K562 (cell line): ENCODE data around the gene ATXN7L2. TPM values are rescaled to one million over a fixed set of nuclear protein-coding genes. Genes with fewer than 3 reads are reported as not detected.

Experiments used
- ATAC-seq: fragments of 200-7000 bp; cut with Tn5 transposase; 3 replicates; pipeline ENCODE4 v1.9.1; 2020; ENCODE audit warnings: moderate library complexity
- BruUV-seq: library from RNA; stranded (reverse); fragments of 400-500 nt; replicated peaks from 2 replicates; lab custom pipeline; 2021; lab: Mats Ljungman, UMichigan
- CTCF ChIA-PET: fragments of 300-600 bp; formaldehyde crosslinking; extraction: SDS; loops from one replicate; lab custom pipeline; 2021; ENCODE audit warnings: low intra/inter-chr PET ratio; lab: Yijun Ruan, JAX
- POLR2A ChIA-PET: fragments of 300-600, 350-650 bp; sonication (Branson Sonifier 250); formaldehyde crosslinking; extraction: SDS; loops from one replicate; lab custom pipeline; 2021; ENCODE audit warnings: antibody characterized with exemption, inconsistent platforms; lab: Yijun Ruan, JAX
- DNase-seq, 4 experiments: peaks; one replicate each; pipeline versions ENCODE4 v3.0.0 to v3.0.0-alpha.2; 2011 to 2018; ENCODE audit warnings: low spot score in 3 of 4, mixed read lengths in 3 of 4; ENCODE audit errors: extremely low read depth in 1 of 4
- FAIRE-seq: peaks from 2 replicates; lab custom pipeline; 2011; peaks lifted over from hg19 to GRCh38; lab: Jason Lieb, UNC
- H2AFZ ChIP-seq: 2 replicates; pipeline ENCODE4 v1.6.0; 2011; ENCODE audit warnings: low read depth, low read length, control low read depth, inconsistent platforms
- H3K27ac ChIP-seq: fragments of 200-600 bp; 3 replicates; pipeline ENCODE4 v1.8.0; 2011; ENCODE audit warnings: low read depth, mild to moderate bottlenecking, control low read depth, inconsistent platforms, low read length, moderate library complexity, mixed read lengths; ENCODE audit errors: extremely low read depth
- H3K27me3 ChIP-seq, 2 experiments: fragments of 300-600 bp in 1 of 2; 2 replicates in 1 of 2; 3 replicates in 1 of 2; pipeline versions ENCODE4 v1.6.0 to v1.8.0; 2011; ENCODE audit warnings: inconsistent platforms in 2 of 2, low read length in 2 of 2, mild to moderate bottlenecking in 1 of 2, mixed read lengths in 1 of 2, moderate library complexity in 1 of 2; ENCODE audit not compliant: control insufficient read depth in 2 of 2, insufficient read depth in 2 of 2
- H3K36me3 ChIP-seq: fragments of 300-600 bp; 3 replicates; pipeline ENCODE4 v1.8.0; 2011; ENCODE audit warnings: mild to moderate bottlenecking, low read length, inconsistent platforms; ENCODE audit not compliant: control insufficient read depth, insufficient read depth
- H3K4me1 ChIP-seq, 2 experiments: fragments of 200-600 bp in 1 of 2; replicated peaks in 1 of 2; 2 replicates in 1 of 2; 3 replicates in 1 of 2; pipeline versions ENCODE4 v1.5.1 to v1.8.0; 2011; ENCODE audit warnings: inconsistent platforms in 2 of 2, low read length in 2 of 2, mild to moderate bottlenecking in 1 of 2, mixed read lengths in 1 of 2, moderate library complexity in 1 of 2; ENCODE audit not compliant: control insufficient read depth in 2 of 2, insufficient read depth in 2 of 2
- H3K4me2 ChIP-seq: 2 replicates; pipeline ENCODE4 v1.6.1; 2011; ENCODE audit warnings: low read length, control low read depth, inconsistent platforms, mixed read lengths; ENCODE audit not compliant: insufficient read depth
- H3K4me3 ChIP-seq: fragments of 200-600 bp; sonication (generic), shearing (Covaris generic); 2 replicates; pipeline ENCODE4 v1.5.1; 2016; ENCODE audit warnings: control low read depth, inconsistent platforms
- H3K79me2 ChIP-seq: fragments of 200-600 bp; 3 replicates; pipeline ENCODE4 v1.8.0; 2011; ENCODE audit warnings: low read length, inconsistent platforms; ENCODE audit not compliant: control insufficient read depth, insufficient read depth
- H3K9ac ChIP-seq, 2 experiments: 2 replicates each; pipeline versions ENCODE4 v1.6.0 to v1.6.1; 2011; ENCODE audit warnings: low read depth in 2 of 2, low read length in 2 of 2, control low read depth in 1 of 2, inconsistent platforms in 1 of 2, mild to moderate bottlenecking in 1 of 2, mixed read lengths in 1 of 2; ENCODE audit not compliant: insufficient read depth in 1 of 2
- H3K9me1 ChIP-seq: one replicate; pipeline ENCODE4 v1.6.0; 2011; ENCODE audit warnings: inconsistent platforms, mild to moderate bottlenecking, low read length, moderate library complexity; ENCODE audit not compliant: control insufficient read depth, insufficient read depth
- H3K9me3 ChIP-seq: replicated peaks from 2 replicates; pipeline ENCODE4 v1.5.1; 2011; ENCODE audit warnings: low read depth, low read length, inconsistent platforms; ENCODE audit not compliant: control insufficient read depth, insufficient read depth
- H4K20me1 ChIP-seq: replicated peaks from 2 replicates; pipeline ENCODE4 v1.6.1; 2011; ENCODE audit warnings: low read length, inconsistent platforms, mixed read lengths; ENCODE audit not compliant: control insufficient read depth, insufficient read depth
- BCL6 ChIP-seq: fragments of 250-450 bp; sonication (Bioruptor Pico); IDR thresholded peaks from 2 replicates; pipeline ENCODE4 v1.4.0; 2020
- CAMTA2 ChIP-seq: fragments of 250-450 bp; sonication (Bioruptor Pico); conservative IDR thresholded peaks from 2 replicates; pipeline ENCODE4 v1.5.1; 2022
- CHAMP1 ChIP-seq: fragments of 450-650 bp; IDR thresholded peaks from 2 replicates; pipeline ENCODE4 v1.6.1; 2016; ENCODE audit warnings: mild to moderate bottlenecking
- CXXC5 ChIP-seq: fragments of 250-450 bp; sonication (Bioruptor Pico); IDR thresholded peaks from 2 replicates; pipeline ENCODE4 v1.8.0; 2022; ENCODE audit warnings: inconsistent platforms, mild to moderate bottlenecking, moderate library complexity
- EGR1 ChIP-seq: fragments of 450-650 bp; conservative IDR thresholded peaks from 2 replicates; pipeline ENCODE4 v1.6.1; 2017; ENCODE audit warnings: mild to moderate bottlenecking
- EHMT2 ChIP-seq: fragments of 450-650 bp; IDR thresholded peaks from 2 replicates; pipeline ENCODE4 v1.6.1; 2018; ENCODE audit warnings: antibody characterized with exemption
- ESRRA ChIP-seq: fragments of 450-650 bp; IDR thresholded peaks from 2 replicates; pipeline ENCODE4 v1.6.1; 2014; ENCODE audit warnings: low read depth, mild to moderate bottlenecking, moderate library complexity, borderline replicate concordance
- ETV5 ChIP-seq: sonication (generic); formaldehyde crosslinking; IDR thresholded peaks from 2 replicates; pipeline ENCODE4 v1.4.0; 2020; ENCODE audit warnings: low read depth, mild to moderate bottlenecking, missing genetic modification reagents
- SIN3A ChIP-seq, 2 experiments: fragments of 150-350 bp in 1 of 2; IDR thresholded peaks; 2 replicates each; pipeline ENCODE4 v1.6.1; 2011 to 2016; ENCODE audit warnings: borderline replicate concordance in 2 of 2, low read depth in 2 of 2, low read length in 2 of 2, mild to moderate bottlenecking in 2 of 2, moderate library complexity in 2 of 2; ENCODE audit not compliant: control insufficient read depth in 1 of 2
- SMAD3 ChIP-seq: fragments of 450-650 bp; formaldehyde crosslinking; conservative IDR thresholded peaks from 2 replicates; pipeline ENCODE4 v1.4.0; 2020; ENCODE audit warnings: mild to moderate bottlenecking
- ZNF224 ChIP-seq: sonication (generic); formaldehyde crosslinking; IDR thresholded peaks from 2 replicates; pipeline ENCODE4 v1.8.0; 2022; ENCODE audit warnings: mild to moderate bottlenecking, missing genetic modification reagents
- WGBS: fragments of 100-300 bp; shearing (Covaris generic); methylation state at CpG from one replicate; pipeline ENCODE4 v1.1.6; 2016; ENCODE audit warnings: low coverage, mixed read lengths; ENCODE audit not compliant: insufficient coverage; ENCODE audit errors: missing lambda C conversion rate; 5-methylcytosine and 5-hydroxymethylcytosine counted together
- in situ Hi-C: fragments of 300-500 bp; cut with MboI; formaldehyde crosslinking; loops from 4 replicates; pipeline ENCODE4 v1.15.0; 2018; ENCODE audit warnings: inconsistent platforms, mixed read lengths
- intact Hi-C: fragments of 100-400 bp; cut with micrococcal nuclease; formaldehyde crosslinking; loops from 2 replicates; pipeline ENCODE4 v1.14.2; 2022
- polyA plus RNA-seq, 8 experiments: library from polyadenylated mRNA; depleted of rRNA in 4 of 8; stranded (reverse) in 5 of 8; unstranded in 3 of 8; fragments of >200 nt; fragmentation: Nextera tagmentation in 2 of 8; fragmentation: Illumina TruSeq in 1 of 8; extraction: Ambion mirVana in 2 of 8; extraction: Trizol in 1 of 8; gene quantifications; 2 replicates each; pipeline versions ENCODE4 v1.2.1 to v1.2.3, GENCODE V29; 2011 to 2014; ENCODE audit warnings: inconsistent platforms in 1 of 8, missing spikeins in 1 of 8
- total RNA-seq, 7 experiments: library from RNA; depleted of rRNA in 6 of 7; stranded (reverse); fragments of >200 nt in 6 of 7; fragmentation: Illumina TruSeq in 2 of 7; extraction: Trizol in 2 of 7; gene quantifications; 2 replicates each; pipeline versions ENCODE4 v1.2.1 to v1.2.3, GENCODE V29; 2011 to 2021; ENCODE audit warnings: low replicate concordance in 1 of 7

ATXN7L2 gene
- total and polyA plus RNA-seq, 9 of the 15 experiments (the other 6 are each of a cell fraction or from before 2014, with no cell fraction given) = 0.21 to 10.4 (median 5.8) TPM

GRCh38 chr1:109531826-109532364 is 48.2 kb downstream of the ATXN7L2 start:
- no peaks in the 10 kb centered on the region for H4K20me1 ChIP-seq
- POLR2A ChIA-PET = interaction anchor here (0.6 to 4.9 kb wide), 14 partner anchors 10 to 257 kb away, joined by 3 to 21 read pairs (median 5); partner anchors contain the start of genes ATXN7L2, CYB561D1, GNAI3 and PSMA5
- no TSS peak for BruUV-seq
- peak overlapping the region in 1 of 2 experiments; percentile 61; a peak in 1 of 4 replicates for H3K9ac ChIP-seq
- H3K4me2 ChIP-seq = 0 out of 2 replicates have a peak overlapping the region, but pooled peaks have one; percentile 53
- no peak; the same call in 2 of the 3 replicates for ATAC-seq
- FAIRE-seq = no peak
- intact Hi-C loops (loop anchor here (1.0 to 10.0 kb wide), 9 partner anchors 32 to 417 kb away; partner anchors contain the start of genes CYB561D1 and ELAPOR1), in situ Hi-C loops (loop anchor here (5.0 kb wide), 2 partner anchors 35 to 270 kb away; no protein-coding TSS in a partner anchor)
- TF ChIP-seq CHAMP1 = no peak
- TF ChIP-seq ESRRA = no peak
- no peak for TF ChIP-seq BCL6 (CRISPR knock-in tag)
- 0 out of 2 replicates have a peak, but pooled peaks have one; percentile 3 for TF ChIP-seq EGR1
- no peak for TF ChIP-seq ZNF224 (CRISPR knock-in tag)
- TF ChIP-seq SIN3A (IDR thresholded peaks at IDR 0.05; ENCODE audit: borderline replicate concordance in 2 of 2, control insufficient read depth in 1 of 2, low read depth in 2 of 2, low read length in 2 of 2) = 0 out of 4 replicates have a peak, but pooled peaks of 1 of the 2 experiments have one; percentile 2
- no peak for TF ChIP-seq EHMT2
- no peak for TF ChIP-seq CAMTA2 (CRISPR knock-in tag)
- no peak for TF ChIP-seq CXXC5
- no peak for TF ChIP-seq SMAD3 (CRISPR knock-in tag)
- no peak for TF ChIP-seq ETV5 (CRISPR knock-in tag)
- H3K79me2 ChIP-seq = no peaks in the 10 kb centered on the region
- H3K9me3 ChIP-seq = no peaks in the 10 kb centered on the region
- peak overlapping the region; percentile 97 for H2AFZ ChIP-seq
- no peak overlapping the region for H3K4me3 ChIP-seq
- H3K36me3 ChIP-seq = no peaks in the 10 kb centered on the region
- H3K27me3 ChIP-seq = peaks cover 12 to 20% of the 10 kb centered on the region in 2 experiments
- CTCF ChIA-PET = interaction anchor here (0.5 to 5.3 kb wide), 6 partner anchors 22 to 331 kb away, joined by 3 to 131 read pairs (median 22); partner anchors contain the start of gene CYB561D1
- no peak for DNase-seq
- 37% methylated on average over 16 of the region's 16 CpGs for WGBS
- peaks cover 9 to 14% of the 10 kb centered on the region in 2 experiments; a peak in 4 of 5 replicates for H3K4me1 ChIP-seq
- no peaks in the 10 kb centered on the region for H3K9me1 ChIP-seq
- no peak overlapping the region for H3K27ac ChIP-seq
